HCT116 (cell line): ENCODE results near the gene DAAM1. TPM values are rescaled to one million over a fixed set of nuclear protein-coding genes. Genes with fewer than 3 reads are reported as not detected.

Source experiments
- ATAC-seq: fragments of 200-7000 bp; cut with Tn5 transposase; 2 replicates; pipeline ENCODE4 v1.9.1; 2020; ENCODE audit warnings: mild to moderate bottlenecking, moderate library complexity
- BruUV-seq: library from RNA; stranded (reverse); fragments of 400-500 nt; replicated peaks from 2 replicates; lab custom pipeline; 2021; lab: Mats Ljungman, UMichigan
- CTCF ChIA-PET: fragments of 300-600 bp; sonication (Branson Sonifier 250); formaldehyde crosslinking; loops from one replicate; lab custom pipeline; 2021; ENCODE audit warnings: antibody characterized with exemption; lab: Charles Lee
- POLR2A ChIA-PET: fragments of 300-600, 350-600 bp; sonication (Branson Sonifier 250); formaldehyde crosslinking; loops from one replicate; lab custom pipeline; 2021; ENCODE audit warnings: antibody characterized with exemption; lab: Charles Lee
- RAD21 ChIA-PET, 2 experiments: fragments of 300-600 bp; sonication (Branson Sonifier 250); formaldehyde crosslinking; loops; one replicate each; lab custom pipeline; 2023; ENCODE audit warnings: low total read pairs in 2 of 2; ENCODE audit not compliant: uncharacterized antibody in 2 of 2, unreplicated experiment in 2 of 2, low non-redundant PET in 1 of 2; lab: Charles Lee
- DNase-seq: peaks from one replicate; pipeline ENCODE4 v3.0.0-alpha.2; 2010; ENCODE audit warnings: low read depth, low spot score
- H2AFZ ChIP-seq: fragments of 200-600 bp; shearing (Covaris generic), sonication (generic); 2 replicates; pipeline ENCODE4 v1.6.1; 2017; ENCODE audit warnings: low read depth, mixed run types, mixed read lengths, antibody characterized with exemption, low read length; ENCODE audit not compliant: poor library complexity, severe bottlenecking
- H3K27ac ChIP-seq: 2 replicates; pipeline ENCODE4 v1.5.1; 2012; ENCODE audit warnings: low read depth, low read length
- H3K27me3 ChIP-seq: fragments of 200-600 bp; sonication (generic); 2 replicates; pipeline ENCODE4 v1.6.1; 2016; ENCODE audit warnings: mixed run types, low read length, mixed read lengths; ENCODE audit not compliant: insufficient read depth
- H3K36me3 ChIP-seq, 2 experiments: fragments of 200-500 bp in 1 of 2; fragments of 200-600 bp in 1 of 2; sonication (Bioruptor generic) in 1 of 2; sonication (generic) in 1 of 2; 2 replicates each; pipeline versions ENCODE4 v1.5.1 to v1.6.1; 2014 to 2016; ENCODE audit warnings: low read length in 2 of 2, inconsistent platforms in 1 of 2, mixed read lengths in 1 of 2, mixed run types in 1 of 2; ENCODE audit not compliant: insufficient read depth in 2 of 2, control insufficient read depth in 1 of 2
- H3K4me1 ChIP-seq, 2 experiments: fragments of 200-600 bp in 1 of 2; sonication (generic) in 1 of 2; 2 replicates each; pipeline versions ENCODE4 v1.5.1 to v1.6.1; 2012 to 2017; ENCODE audit warnings: low read length in 2 of 2, inconsistent platforms in 1 of 2, mild to moderate bottlenecking in 1 of 2, mixed read lengths in 1 of 2, mixed run types in 1 of 2, moderate library complexity in 1 of 2; ENCODE audit not compliant: insufficient read depth in 2 of 2, control insufficient read depth in 1 of 2
- H3K4me2 ChIP-seq: fragments of 200-600 bp; sonication (generic); 2 replicates; pipeline ENCODE4 v1.6.1; 2017; ENCODE audit warnings: mixed run types, low read length, mixed read lengths
- H3K4me3 ChIP-seq, 2 experiments: fragments of 200-600 bp in 1 of 2; sonication (generic) in 1 of 2; replicated peaks in 1 of 2; 2 replicates each; pipeline ENCODE4 v1.5.1; 2011 to 2016; ENCODE audit warnings: low read length in 2 of 2, control low read depth in 1 of 2, low read depth in 1 of 2, mild to moderate bottlenecking in 1 of 2, mixed read lengths in 1 of 2, mixed run types in 1 of 2
- H3K79me2 ChIP-seq: fragments of 200-600 bp; sonication (generic); 2 replicates; pipeline ENCODE4 v1.6.1; 2017; ENCODE audit warnings: mild to moderate bottlenecking, mixed run types, low read length, moderate library complexity, mixed read lengths; ENCODE audit not compliant: insufficient read depth
- H3K9ac ChIP-seq: fragments of 200-600 bp; sonication (generic); 2 replicates; pipeline ENCODE4 v1.6.1; 2016; ENCODE audit warnings: low read length, mixed read lengths
- H3K9me2 ChIP-seq: fragments of 200-600 bp; sonication (generic), shearing (Covaris generic); 2 replicates; pipeline ENCODE4 v1.6.1; 2017; ENCODE audit warnings: mixed run types, mild to moderate bottlenecking, moderate library complexity; ENCODE audit not compliant: insufficient read depth
- H3K9me3 ChIP-seq, 2 experiments: fragments of 200-500 bp in 1 of 2; fragments of 200-600 bp in 1 of 2; sonication (Bioruptor generic) in 1 of 2; sonication (generic) in 1 of 2; 2 replicates each; pipeline ENCODE4 v1.6.1; 2014 to 2017; ENCODE audit warnings: low read length in 2 of 2, mixed read lengths in 2 of 2, inconsistent platforms in 1 of 2, low read depth in 1 of 2, mild to moderate bottlenecking in 1 of 2, mixed run types in 1 of 2, moderate library complexity in 1 of 2; ENCODE audit not compliant: control insufficient read depth in 1 of 2, insufficient read depth in 1 of 2
- H4K20me1 ChIP-seq: fragments of 200-600 bp; sonication (generic), shearing (Covaris generic); 2 replicates; pipeline ENCODE4 v1.6.1; 2017; ENCODE audit warnings: mixed run types, mild to moderate bottlenecking, moderate library complexity; ENCODE audit not compliant: insufficient read depth
- ATF3 ChIP-seq: IDR thresholded peaks from 2 replicates; pipeline ENCODE4 v1.6.1; 2012
- CBX3 ChIP-seq: IDR thresholded peaks from 2 replicates; pipeline ENCODE4 v1.6.1; 2012; ENCODE audit warnings: low read depth
- EGR1 ChIP-seq: IDR thresholded peaks from 2 replicates; pipeline ENCODE4 v1.6.1; 2012; ENCODE audit warnings: low read depth
- EZH2 ChIP-seq: fragments of 200-600 bp; sonication (generic); IDR thresholded peaks from 2 replicates; pipeline ENCODE4 v1.6.1; 2017; ENCODE audit warnings: antibody characterized with exemption, mixed run types
- EZH2phosphoT487 ChIP-seq: fragments of 200-600 bp; IDR thresholded peaks from 2 replicates; pipeline ENCODE4 v1.6.1; 2018; ENCODE audit warnings: antibody characterized with exemption, borderline replicate concordance
- FOSL1 ChIP-seq: IDR thresholded peaks from 2 replicates; pipeline ENCODE4 v1.6.1; 2012; ENCODE audit warnings: low read depth
- JUND ChIP-seq: IDR thresholded peaks from 2 replicates; pipeline ENCODE4 v1.6.1; 2012
- MAX ChIP-seq: IDR thresholded peaks from 2 replicates; pipeline ENCODE4 v1.6.1; 2012
- POLR2A ChIP-seq: IDR thresholded peaks from 2 replicates; pipeline ENCODE4 v1.7.0; 2011; ENCODE audit warnings: borderline replicate concordance; ENCODE audit not compliant: insufficient read depth, insufficient read length; ENCODE audit errors: extremely low read depth
- POLR2AphosphoS5 ChIP-seq: IDR thresholded peaks from 2 replicates; pipeline ENCODE4 v1.6.1; 2011; ENCODE audit warnings: mild to moderate bottlenecking, low read depth, low read length, moderate library complexity
- RAD21 ChIP-seq: IDR thresholded peaks from 2 replicates; pipeline ENCODE4 v1.6.1; 2012; ENCODE audit warnings: low read depth, mild to moderate bottlenecking
- REST ChIP-seq: IDR thresholded peaks from 2 replicates; pipeline ENCODE4 v1.6.1; 2012; ENCODE audit warnings: low read depth
- SIN3A ChIP-seq: IDR thresholded peaks from 2 replicates; pipeline ENCODE4 v1.6.1; 2012; ENCODE audit warnings: low read depth
- SP1 ChIP-seq: IDR thresholded peaks from 2 replicates; pipeline ENCODE4 v1.6.1; 2012; ENCODE audit warnings: low read depth
- TCF7L2 ChIP-seq: IDR thresholded peaks from 2 replicates; pipeline ENCODE4 v1.7.0; 2011; ENCODE audit warnings: borderline replicate concordance, inconsistent platforms; ENCODE audit not compliant: insufficient read depth, insufficient read length; ENCODE audit errors: extremely low read depth
- YY1 ChIP-seq: IDR thresholded peaks from 2 replicates; pipeline ENCODE4 v1.6.1; 2011; ENCODE audit warnings: low read length, low read depth, moderate library complexity, mild to moderate bottlenecking; ENCODE audit not compliant: insufficient replicate concordance; ENCODE audit errors: extremely low read depth
- ZBTB33 ChIP-seq: IDR thresholded peaks from 2 replicates; pipeline ENCODE4 v1.6.1; 2011; ENCODE audit warnings: mild to moderate bottlenecking, low read length, moderate library complexity; ENCODE audit not compliant: insufficient replicate concordance; ENCODE audit errors: extremely low read depth
- ZFX ChIP-seq: fragments of 450-650 bp; IDR thresholded peaks from 2 replicates; pipeline ENCODE4 v1.6.1; 2017
- ZNF274 ChIP-seq: fragments of 200-500 bp; sonication (Bioruptor generic); IDR thresholded peaks from 2 replicates; pipeline ENCODE4 v1.6.1; 2014; ENCODE audit warnings: mild to moderate bottlenecking, low read depth, low read length, inconsistent platforms
- intact Hi-C: fragments of 100-400 bp; cut with micrococcal nuclease; formaldehyde crosslinking; loops from 2 replicates; pipeline ENCODE4 v1.10.0; 2022
- total RNA-seq: library from RNA; stranded (reverse); gene quantifications from one replicate; pipeline ENCODE4 v1.2.1, GENCODE V29; 2021; ENCODE audit not compliant: unreplicated experiment

Gene DAAM1
- total RNA-seq, 1 experiment from 2014 or later, result 10.7 TPM

- intact Hi-C loops, result no loop called here
- no peak overlapping the region for H3K9ac ChIP-seq
- no peaks in the 10 kb centered on the region for H3K9me3 ChIP-seq
- CTCF ChIA-PET, result no interaction called here
- POLR2A ChIA-PET, result no interaction called here
- H3K4me2 ChIP-seq, result no peak overlapping the region
- no peak overlapping the region for H2AFZ ChIP-seq
- no TSS peak for BruUV-seq
- H3K4me1 ChIP-seq, result peaks cover 0 to 3% of the 10 kb centered on the region in 2 experiments; a peak in 2 of 4 replicates
- H3K4me3 ChIP-seq, result no peak overlapping the region
- H3K27me3 ChIP-seq, result no peaks in the 10 kb centered on the region
- H3K79me2 ChIP-seq, result no peaks in the 10 kb centered on the region
- TF ChIP-seq EZH2 (no peak), ZNF274 (no peak), YY1 (no peak), FOSL1 (no peak), RAD21 (no peak), SIN3A (no peak), ZBTB33 (no peak), ZFX (no peak), SP1 (no peak), JUND (no peak), EZH2phosphoT487 (no peak), TCF7L2 (no peak), ATF3 (no peak), CBX3 (no peak), MAX (no peak), REST (no peak), POLR2A (no peak), POLR2AphosphoS5 (no peak), EGR1 (no peak)
- no peaks in the 10 kb centered on the region for H3K9me2 ChIP-seq
- no peak overlapping the region for H3K27ac ChIP-seq
- H3K36me3 ChIP-seq, result no peaks in the 10 kb centered on the region
- RAD21 ChIA-PET, result no interaction called here
- no peaks in the 10 kb centered on the region for H4K20me1 ChIP-seq
- ATAC-seq (no peak), DNase-seq (no peak)
These were observed 9.3 kb downstream of the DAAM1 start for GRCh38 chr14:59197695-59198262.
